Measurements from ENCODE around the gene IFI27.

IFI27 gene

DNA sequence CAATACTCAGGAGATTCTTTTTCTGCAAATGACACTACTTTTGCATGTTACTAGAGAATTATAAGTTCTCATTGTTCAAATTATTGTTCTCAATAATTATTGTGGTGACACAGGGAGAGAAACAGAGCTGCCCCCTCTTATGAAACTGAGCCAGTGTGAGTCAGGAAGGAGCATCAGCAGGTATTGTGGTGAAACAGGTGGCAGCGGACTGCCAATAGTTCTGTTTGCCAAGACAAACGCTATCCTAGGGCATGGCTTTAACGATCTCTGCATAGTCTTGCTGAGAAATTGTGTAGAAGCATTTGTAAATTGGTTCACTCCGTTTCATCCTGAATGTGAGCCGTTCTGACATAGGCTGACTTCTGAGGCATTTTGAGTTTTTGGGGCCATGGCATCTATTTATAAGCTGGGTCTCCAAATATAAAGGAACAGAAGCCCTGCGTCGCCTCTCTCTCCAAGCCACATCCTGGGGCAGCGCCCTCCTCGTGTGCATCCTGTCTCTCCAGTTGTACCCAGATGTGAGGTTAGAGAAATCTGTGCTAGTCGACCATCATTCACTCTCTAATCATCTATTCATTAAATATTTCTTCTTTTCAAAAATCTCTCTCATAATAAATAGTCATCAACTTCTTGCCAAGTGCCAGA, 47.8 kb downstream of the IFI27 start:
- Histone ChIP-seq H3K9ac (ENCODE audit: insufficient read length) (no peak overlapping the region), H3K36me3 (ENCODE audit: insufficient read depth, low read length) (no peaks in the 10 kb centered on the region), H3K4me3 (no peak overlapping the region), H3K27ac (no peak overlapping the region), H3K9me3 (ENCODE audit: low read depth, low read length) (no peaks in the 10 kb centered on the region)
- no peak for DNase-seq (ENCODE audit: low read depth, low spot score)
- no peak for TF ChIP-seq EZH2 (IDR thresholded peaks at IDR 0.05)
- TF ChIP-seq POLR2AphosphoS5 (IDR thresholded peaks at IDR 0.05; ENCODE audit: borderline replicate concordance, low read depth, low read length): no peak
- no peak for TF ChIP-seq FOXP2 (optimal IDR thresholded peaks at IDR 0.05; ENCODE audit: control extremely low read depth, extremely low read length, insufficient read depth)

DNA sequence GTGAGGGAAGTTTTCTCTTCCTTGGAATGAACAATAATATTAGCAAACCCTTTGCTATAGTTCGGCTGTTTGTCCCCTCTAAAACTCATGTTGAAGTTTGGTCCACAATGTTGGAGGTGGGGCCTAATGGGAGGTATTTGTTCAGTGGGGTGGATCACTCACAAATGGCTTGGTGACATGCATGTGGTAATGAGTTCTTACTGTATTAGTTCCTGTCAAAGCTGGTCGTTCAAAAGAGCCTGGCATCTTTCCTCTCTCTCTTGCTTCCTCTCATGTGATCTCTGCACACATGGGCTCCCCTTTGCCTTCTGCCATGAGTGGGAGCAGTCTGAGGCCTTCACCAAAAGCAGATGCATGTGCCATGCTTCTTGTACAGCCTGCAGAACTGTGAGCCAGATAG, 50.5 kb downstream of the IFI27 start:
- Histone ChIP-seq H3K4me3 (no peak overlapping the region), H3K36me3 (ENCODE audit: insufficient read depth, low read length) (no peaks in the 10 kb centered on the region), H3K9me3 (ENCODE audit: low read depth, low read length) (no peaks in the 10 kb centered on the region), H3K9ac (ENCODE audit: insufficient read length) (no peak overlapping the region), H3K27ac (no peak overlapping the region)
- TF ChIP-seq POLR2AphosphoS5 (IDR thresholded peaks at IDR 0.05; ENCODE audit: borderline replicate concordance, low read depth, low read length) (no peak), EZH2 (IDR thresholded peaks at IDR 0.05) (no peak), FOXP2 (optimal IDR thresholded peaks at IDR 0.05; ENCODE audit: control extremely low read depth, extremely low read length, insufficient read depth) (no peak)
- no peak for DNase-seq (ENCODE audit: low read depth, low spot score)

GRCh38 chr14:94161981-94162380, 51.4 kb downstream of the IFI27 start:
- Histone ChIP-seq H3K9me3 (ENCODE audit: low read depth, low read length) (no peaks in the 10 kb centered on the region), H3K27ac (no peak overlapping the region), H3K36me3 (ENCODE audit: insufficient read depth, low read length) (no peaks in the 10 kb centered on the region), H3K9ac (ENCODE audit: insufficient read length) (no peak overlapping the region), H3K4me3 (peak overlapping the region; percentile 41; the same call in 1 of the 2 replicates)
- TF ChIP-seq FOXP2 (optimal IDR thresholded peaks at IDR 0.05; ENCODE audit: control extremely low read depth, extremely low read length, insufficient read depth): no peak
- no peak for TF ChIP-seq POLR2AphosphoS5 (IDR thresholded peaks at IDR 0.05; ENCODE audit: borderline replicate concordance, low read depth, low read length)
- no peak for TF ChIP-seq EZH2 (IDR thresholded peaks at IDR 0.05)
- DNase-seq (ENCODE audit: low read depth, low spot score): peak; percentile 22

- Histone ChIP-seq H3K9ac (ENCODE audit: insufficient read length) (no peak overlapping the region), H3K36me3 (ENCODE audit: insufficient read depth, low read length) (no peaks in the 10 kb centered on the region), H3K4me3 (no peak overlapping the region), H3K27ac (no peak overlapping the region), H3K9me3 (ENCODE audit: low read depth, low read length) (no peaks in the 10 kb centered on the region)
- TF ChIP-seq EZH2 (IDR thresholded peaks at IDR 0.05) (no peak), POLR2AphosphoS5 (IDR thresholded peaks at IDR 0.05; ENCODE audit: borderline replicate concordance, low read depth, low read length) (no peak), FOXP2 (optimal IDR thresholded peaks at IDR 0.05; ENCODE audit: control extremely low read depth, extremely low read length, insufficient read depth) (no peak)
- no peak for DNase-seq (ENCODE audit: low read depth, low spot score)
These were observed 51.9 kb downstream of the IFI27 start for GRCh38 chr14:94162466-94162865.

DNA sequence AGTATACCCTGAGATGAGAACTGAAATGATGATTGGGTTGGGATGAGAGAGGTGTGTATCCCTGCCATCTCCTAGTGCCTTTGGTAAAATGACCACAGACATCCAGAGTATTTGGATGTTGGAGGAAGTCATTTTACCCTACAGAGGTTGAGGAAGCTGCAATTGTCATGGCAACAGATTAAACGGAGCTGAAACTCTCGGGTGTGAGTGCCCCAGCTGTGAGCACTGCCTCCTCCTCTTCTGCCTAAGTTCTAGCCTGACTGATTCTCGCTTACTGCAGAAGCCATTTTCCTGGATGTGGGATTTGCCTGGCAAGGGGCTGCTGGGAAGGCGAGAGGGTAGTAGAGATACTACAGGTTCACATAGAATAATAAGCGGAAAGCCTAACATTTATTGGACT, 53.3 kb downstream of the IFI27 start:
- H3K27ac ChIP-seq: no peak overlapping the region
- H3K36me3 ChIP-seq (ENCODE audit: insufficient read depth, low read length): no peaks in the 10 kb centered on the region
- H3K9me3 ChIP-seq (ENCODE audit: low read depth, low read length): no peaks in the 10 kb centered on the region
- no peak for DNase-seq (ENCODE audit: low read depth, low spot score)
- no peak overlapping the region for H3K4me3 ChIP-seq
- TF ChIP-seq POLR2AphosphoS5 (IDR thresholded peaks at IDR 0.05; ENCODE audit: borderline replicate concordance, low read depth, low read length): no peak
- TF ChIP-seq FOXP2 (optimal IDR thresholded peaks at IDR 0.05; ENCODE audit: control extremely low read depth, extremely low read length, insufficient read depth): no peak
- no peak for TF ChIP-seq EZH2 (IDR thresholded peaks at IDR 0.05)
- H3K9ac ChIP-seq (ENCODE audit: insufficient read length): no peak overlapping the region

DNA sequence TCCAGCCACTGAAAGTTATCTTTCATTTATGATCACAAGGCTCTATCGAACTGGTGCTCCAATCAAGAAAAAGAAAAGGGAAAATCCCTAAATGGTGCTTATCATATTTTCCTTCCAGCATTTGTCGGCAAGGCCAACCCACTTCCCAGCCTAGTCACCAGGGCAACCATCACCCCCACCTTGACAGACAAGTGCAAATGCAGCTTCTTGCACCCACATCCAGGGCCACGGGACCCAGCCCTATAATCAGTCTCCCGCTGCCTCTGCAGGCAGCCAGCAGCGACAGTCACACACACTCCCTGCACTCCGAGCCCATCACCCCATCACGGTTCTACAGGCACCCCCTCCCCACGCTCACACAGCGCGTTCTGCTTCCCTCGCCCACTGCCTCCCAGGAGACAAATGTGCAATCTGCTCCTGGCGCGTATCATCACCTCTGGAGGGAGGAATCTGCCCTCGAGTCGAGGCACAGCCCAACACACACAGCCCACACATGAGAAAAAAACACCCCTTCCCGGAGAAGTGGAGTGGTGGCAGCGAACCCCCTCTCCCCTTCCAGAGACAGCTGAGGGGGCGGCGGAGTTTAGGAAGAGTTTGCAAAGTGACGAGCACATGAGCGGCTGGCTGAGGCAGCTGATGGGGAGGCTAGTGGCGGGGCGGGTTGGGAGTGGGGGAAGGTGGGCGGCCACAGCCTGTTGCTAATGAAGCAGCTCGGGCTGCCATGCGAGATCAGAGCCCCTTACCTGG, 54.3 kb downstream of the IFI27 start:
- H3K36me3 ChIP-seq (ENCODE audit: insufficient read depth, low read length): no peaks in the 10 kb centered on the region
- TF ChIP-seq FOXP2 (optimal IDR thresholded peaks at IDR 0.05; ENCODE audit: control extremely low read depth, extremely low read length, insufficient read depth): no peak
- TF ChIP-seq POLR2AphosphoS5 (IDR thresholded peaks at IDR 0.05; ENCODE audit: borderline replicate concordance, low read depth, low read length): no peak
- no peak for TF ChIP-seq EZH2 (IDR thresholded peaks at IDR 0.05)
- no peaks in the 10 kb centered on the region for H3K9me3 ChIP-seq (ENCODE audit: low read depth, low read length)
- H3K9ac ChIP-seq (ENCODE audit: insufficient read length): no peak overlapping the region
- no peak for DNase-seq (ENCODE audit: low read depth, low spot score)
- H3K27ac ChIP-seq: no peak overlapping the region
- no peak overlapping the region for H3K4me3 ChIP-seq

- Histone ChIP-seq H3K27ac (no peak overlapping the region), H3K9ac (ENCODE audit: insufficient read length) (no peak overlapping the region), H3K9me3 (ENCODE audit: low read depth, low read length) (no peaks in the 10 kb centered on the region), H3K4me3 (no peak overlapping the region), H3K36me3 (ENCODE audit: insufficient read depth, low read length) (no peaks in the 10 kb centered on the region)
- no peak for DNase-seq (ENCODE audit: low read depth, low spot score)
- TF ChIP-seq EZH2 (IDR thresholded peaks at IDR 0.05): no peak
- no peak for TF ChIP-seq POLR2AphosphoS5 (IDR thresholded peaks at IDR 0.05; ENCODE audit: borderline replicate concordance, low read depth, low read length)
- TF ChIP-seq FOXP2 (optimal IDR thresholded peaks at IDR 0.05; ENCODE audit: control extremely low read depth, extremely low read length, insufficient read depth): no peak
These were observed 55.2 kb downstream of the IFI27 start for GRCh38 chr14:94165744-94166143.

Measured in SK-N-MC (cell line).